NCI-H187 treated with DMSO at 0.1 percent for 48 hours (cell line): ENCODE results near the gene RCSD1.
A peak's percentile ranks its signal among the peaks of the same experiment; 100 is the strongest.

ENCODE experiments used
- DNase-seq: peaks from one replicate; lab custom pipeline; 2025; lab: John Stamatoyannopoulos, UW

The RCSD1 gene

GRCh38 chr1:167693425-167694045 is 63.5 kb downstream of the RCSD1 start:
- no peak for DNase-seq

- no peak for DNase-seq
Measured at GRCh38 chr1:167694691-167695090, 64.7 kb downstream of the RCSD1 start.

DNA sequence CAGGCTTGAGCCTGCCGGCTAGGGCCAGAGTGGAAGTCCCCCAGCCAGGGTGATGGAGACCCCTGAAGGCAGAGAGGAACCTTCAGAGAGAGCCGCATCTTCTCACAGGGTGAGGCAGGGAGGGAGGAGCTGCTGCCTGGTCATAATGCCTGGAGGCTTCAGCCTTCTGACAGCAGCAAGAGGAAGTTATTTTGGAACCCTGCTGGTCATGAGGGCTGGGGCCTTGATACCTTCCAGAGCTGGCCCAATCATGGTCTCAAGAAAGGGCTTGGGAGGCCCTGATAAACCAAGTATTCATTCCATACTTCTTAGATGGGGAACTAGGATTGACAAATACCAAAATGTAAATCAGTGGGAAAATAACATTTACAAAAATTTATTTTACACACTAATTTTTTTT is 65.1 kb downstream of the RCSD1 start:
- no peak for DNase-seq

DNA sequence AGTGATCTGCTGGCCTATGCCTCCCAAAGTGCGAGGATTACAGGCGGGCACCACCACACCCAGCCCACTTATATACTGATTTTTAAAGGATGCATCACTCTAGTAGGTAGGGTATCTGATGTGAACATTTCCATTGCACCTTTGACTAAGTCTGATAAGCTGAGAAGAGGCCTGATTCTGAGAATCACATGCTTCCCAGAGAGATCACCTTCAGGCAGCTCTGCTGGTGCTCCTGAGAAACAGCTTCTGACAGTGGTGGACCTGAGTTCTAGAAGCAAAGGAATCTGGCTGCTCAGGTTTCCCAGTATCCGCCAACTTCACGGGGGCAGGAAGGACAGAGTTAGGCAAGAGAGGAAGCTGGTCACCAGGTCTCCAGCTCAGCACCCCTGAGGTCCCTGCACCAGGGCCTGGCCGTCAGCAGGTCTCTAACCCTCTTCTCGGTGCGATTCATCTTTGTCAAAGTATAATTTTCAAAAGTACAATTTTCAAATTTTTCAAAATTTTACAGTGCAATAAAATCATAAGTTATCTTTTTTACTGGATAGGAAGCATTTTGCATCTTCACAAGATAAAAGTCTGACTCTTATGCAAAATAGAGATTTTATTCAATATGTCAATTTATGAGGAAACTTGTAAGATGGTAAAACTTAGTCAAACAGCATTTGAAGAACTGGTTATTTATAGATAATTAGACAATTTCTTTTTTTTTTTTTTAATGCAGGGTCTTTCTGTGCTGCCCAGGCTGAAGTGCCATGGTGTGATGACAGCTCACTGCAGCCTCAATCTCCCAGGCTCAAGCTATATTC is 65.9 kb downstream of the RCSD1 start:
- no peak for DNase-seq

DNA sequence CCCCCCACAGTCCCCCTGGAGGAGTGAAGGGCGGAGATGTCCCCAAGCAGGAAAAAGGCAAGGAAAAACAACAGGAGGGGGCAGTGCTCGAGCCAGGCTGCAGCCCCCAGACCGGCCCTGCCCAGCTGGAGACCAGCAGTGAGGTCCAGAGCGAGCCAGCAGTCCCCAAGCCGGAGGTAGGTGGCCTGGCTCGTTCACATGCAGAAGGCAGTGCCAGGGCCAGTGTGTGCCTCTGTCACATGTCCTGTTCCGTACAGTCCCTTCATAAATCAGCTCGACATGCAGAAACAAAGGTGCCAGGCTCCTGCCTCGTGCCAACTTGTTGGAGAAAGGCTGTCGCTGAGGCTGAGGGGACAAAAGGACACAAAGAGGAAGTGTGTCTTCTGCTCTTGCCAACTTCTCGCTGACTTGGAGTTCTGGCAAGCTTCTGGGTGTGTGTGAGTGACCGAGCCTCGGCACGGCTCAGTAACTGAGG is 67.7 kb downstream of the RCSD1 start:
- DNase-seq, result no peak

DNA sequence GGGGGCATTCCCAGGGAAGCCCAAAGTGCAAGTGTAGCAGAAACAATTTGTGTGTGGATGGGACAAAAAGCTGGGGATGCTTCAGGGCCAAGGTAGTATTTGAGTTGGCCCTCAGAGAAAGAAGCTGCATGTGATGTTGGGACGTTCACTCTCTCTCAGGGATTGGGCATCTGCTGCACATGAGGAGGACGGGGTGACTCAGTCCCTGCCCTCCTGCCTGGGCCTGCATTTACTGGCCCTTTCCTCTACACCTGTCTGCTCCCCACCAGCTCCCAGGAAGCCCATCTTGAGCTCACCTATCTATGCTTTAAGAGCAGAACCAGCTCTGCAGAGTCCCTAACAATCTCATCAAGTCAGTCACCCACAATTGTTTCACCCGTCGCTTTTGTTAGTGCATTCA is 68.3 kb downstream of the RCSD1 start:
- no peak for DNase-seq

DNA sequence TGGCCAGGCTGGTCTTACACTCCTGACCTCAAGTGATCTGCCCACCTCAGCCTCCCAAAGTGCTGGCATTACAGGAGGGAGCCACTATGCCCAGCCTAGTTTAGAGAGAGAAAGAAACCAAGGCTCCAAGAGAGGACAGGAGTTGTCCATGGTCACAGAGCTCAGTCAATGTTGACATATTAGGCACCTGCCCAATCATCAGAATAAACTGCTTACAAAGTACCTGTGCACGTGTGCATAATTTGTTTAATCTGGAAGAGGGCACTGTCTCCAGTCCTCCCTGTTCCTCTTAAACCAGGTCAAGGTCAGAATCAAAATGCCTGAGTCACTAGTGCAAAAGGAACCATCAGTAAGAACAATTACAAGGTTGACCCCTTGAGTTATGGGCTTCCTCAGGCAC is 71.5 kb downstream of the RCSD1 start:
- no peak for DNase-seq

- DNase-seq, result no peak
Measured at GRCh38 chr1:167703557-167703956, 73.5 kb downstream of the RCSD1 start.

DNA sequence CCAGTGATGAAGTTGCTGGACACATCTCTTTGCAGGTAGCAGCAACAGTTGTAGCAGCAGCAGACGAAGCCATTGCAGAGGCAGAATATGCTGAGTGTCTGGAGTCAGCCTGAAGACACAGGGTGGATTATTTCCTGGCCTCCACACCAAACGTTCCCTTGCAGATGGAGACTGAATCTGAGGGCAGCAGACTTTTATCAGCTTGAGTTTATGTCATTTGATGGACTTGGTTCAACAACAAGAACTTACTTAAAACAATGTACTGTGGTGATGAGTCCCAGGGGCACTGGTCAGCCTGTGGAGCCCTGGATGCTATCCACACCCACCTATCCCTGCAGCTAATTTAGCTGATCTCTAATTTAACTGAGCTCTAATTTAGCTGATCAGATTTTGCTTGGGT is 74.7 kb downstream of the RCSD1 start:
- DNase-seq, result no peak

- DNase-seq, result no peak
Measured at GRCh38 chr1:167705250-167705649, 75.2 kb downstream of the RCSD1 start.

DNA sequence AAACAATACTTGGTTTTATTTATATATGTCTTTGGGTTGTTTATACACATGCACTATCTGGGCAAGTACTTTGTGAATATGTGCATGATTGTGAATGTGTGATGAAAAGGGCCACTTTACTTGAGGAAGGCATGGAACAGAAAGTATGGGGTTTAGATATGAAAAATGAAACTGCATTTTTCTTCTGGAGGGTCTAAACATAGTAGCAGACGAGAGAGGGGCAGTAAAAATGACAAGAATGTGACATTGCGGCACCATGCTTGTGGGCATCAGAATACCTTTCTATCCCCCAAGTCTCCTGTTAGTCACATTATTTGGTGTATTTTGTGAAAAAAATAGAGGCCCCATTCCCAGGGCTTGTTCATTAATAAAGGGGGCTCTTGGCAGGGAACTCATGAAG is 76.3 kb downstream of the RCSD1 start:
- DNase-seq, result no peak

DNA sequence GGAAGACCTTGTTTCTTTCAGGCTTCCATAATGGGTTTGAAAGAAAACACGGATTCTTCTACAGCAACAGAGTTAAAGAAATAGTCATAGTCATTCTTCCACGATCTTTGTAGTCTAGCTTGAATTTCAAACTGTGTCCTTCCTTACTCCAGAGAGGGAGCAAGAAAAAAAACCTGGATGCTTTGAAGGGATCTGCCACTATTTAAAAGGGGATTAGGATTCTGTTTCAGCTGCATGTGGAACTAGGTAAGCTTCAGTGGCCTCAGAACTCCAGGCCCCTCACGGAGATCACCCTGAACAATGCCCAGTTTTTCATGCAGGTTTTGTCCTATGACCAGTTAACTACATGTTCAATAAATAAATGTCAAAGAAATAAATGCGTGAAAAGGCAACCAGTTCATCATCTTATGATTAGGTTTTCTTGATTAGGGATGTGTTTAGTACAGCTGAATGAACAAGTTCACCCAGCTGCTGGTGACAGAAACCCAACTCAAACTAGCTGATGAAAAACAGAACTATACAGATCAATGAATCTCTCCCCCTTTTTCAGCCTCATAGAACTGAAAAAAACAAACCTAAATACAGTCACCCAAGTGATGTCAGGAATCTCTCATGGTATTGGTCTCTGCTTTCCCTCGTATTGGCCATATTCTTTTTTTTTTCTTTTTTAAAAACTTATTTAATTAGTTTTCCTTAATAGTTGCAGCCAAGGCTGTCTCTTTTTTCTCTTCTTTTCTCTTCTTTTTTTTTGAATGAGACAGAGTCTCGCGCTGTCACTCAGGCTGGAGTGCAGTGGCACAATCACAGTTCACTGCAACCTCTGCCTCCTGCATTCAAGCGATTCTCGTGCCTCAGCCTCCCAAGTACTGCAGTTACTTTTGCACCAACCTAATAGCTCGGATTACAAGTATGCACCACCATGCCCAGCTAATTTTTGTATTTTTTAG is 77.2 kb downstream of the RCSD1 start:
- no peak for DNase-seq

DNA sequence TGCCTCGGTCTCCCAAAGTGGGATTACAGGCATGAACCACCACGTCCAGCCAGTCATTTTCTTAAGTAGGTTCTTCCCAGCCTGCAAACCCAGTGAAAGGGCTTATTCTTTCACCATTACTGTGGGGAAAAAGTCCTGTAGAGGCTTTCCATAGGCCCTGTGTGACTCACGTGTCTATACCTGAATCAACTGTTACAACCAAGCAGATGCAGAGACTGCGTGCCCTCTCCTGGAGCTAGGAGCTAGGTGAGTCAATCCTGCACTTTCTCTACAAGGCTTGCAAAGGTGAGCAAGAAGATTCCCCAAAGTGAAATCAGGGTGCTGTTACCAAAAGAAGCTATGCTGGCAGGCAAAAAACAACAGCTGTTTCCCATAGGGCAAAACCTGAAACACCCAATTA is 77.9 kb downstream of the RCSD1 start:
- DNase-seq, result no peak

- no peak for DNase-seq
Measured at GRCh38 chr1:167708940-167709389, 78.9 kb downstream of the RCSD1 start.

- DNase-seq, result no peak
Measured at GRCh38 chr1:167710836-167711235, 80.8 kb downstream of the RCSD1 start.

DNA sequence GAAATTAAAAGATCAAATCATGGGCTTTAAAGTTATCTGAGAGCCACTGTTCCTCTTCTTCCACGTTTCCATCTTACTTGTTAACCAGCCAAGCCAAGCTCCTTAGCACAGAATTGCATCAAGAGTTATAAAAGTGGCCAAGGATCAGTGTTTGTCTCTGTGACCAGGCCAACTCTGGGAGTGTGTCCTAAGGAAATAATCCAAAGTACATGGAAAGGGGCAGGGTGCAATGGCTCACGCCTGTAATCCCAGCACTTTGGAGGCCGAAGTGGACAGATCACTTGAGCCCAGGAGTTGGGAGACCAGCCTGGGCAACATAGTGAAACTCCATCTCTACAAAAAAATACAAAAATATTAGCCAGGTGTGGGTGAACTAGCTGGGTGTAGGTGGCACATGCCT is 81.8 kb downstream of the RCSD1 start:
- no peak for DNase-seq

DNA sequence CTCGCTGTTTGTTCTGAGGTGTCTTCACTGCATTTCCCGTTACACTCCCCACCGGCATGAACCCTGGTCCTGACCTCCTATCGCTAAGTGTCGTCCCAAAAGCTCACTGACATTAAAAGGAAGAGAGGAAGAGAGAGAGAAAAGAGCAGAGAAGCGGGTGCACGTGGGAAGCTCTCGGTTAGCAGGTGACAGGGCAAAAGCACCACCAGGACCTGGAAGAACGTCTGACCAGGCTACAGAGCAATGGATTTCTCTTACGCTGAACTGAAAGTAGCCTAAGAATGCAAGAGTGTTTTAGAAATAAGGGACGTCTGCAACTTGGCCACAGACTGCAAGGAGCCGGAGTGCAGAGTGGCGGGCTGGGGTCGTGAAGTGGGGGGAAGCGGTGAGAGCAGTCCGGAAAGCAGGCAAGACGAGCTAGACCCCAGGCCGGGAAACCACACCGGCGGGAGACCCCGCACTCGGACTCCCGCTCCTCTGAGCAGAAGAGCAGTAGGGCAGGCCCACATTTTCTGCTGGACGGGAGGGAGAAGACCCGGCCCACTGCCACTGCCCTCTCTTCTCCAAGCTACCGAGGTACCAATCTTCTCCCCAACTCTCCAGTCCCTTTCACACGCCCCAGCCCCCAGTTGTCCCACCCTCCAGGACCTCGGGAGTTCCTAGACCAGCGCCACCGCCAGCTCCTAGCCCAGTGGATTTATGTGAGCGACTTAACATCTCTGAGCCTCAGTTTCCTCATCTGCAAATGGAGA is 83.5 kb downstream of the RCSD1 start:
- no peak for DNase-seq

- DNase-seq, result no peak
Measured at GRCh38 chr1:167714098-167714438, 84.0 kb downstream of the RCSD1 start.

DNA sequence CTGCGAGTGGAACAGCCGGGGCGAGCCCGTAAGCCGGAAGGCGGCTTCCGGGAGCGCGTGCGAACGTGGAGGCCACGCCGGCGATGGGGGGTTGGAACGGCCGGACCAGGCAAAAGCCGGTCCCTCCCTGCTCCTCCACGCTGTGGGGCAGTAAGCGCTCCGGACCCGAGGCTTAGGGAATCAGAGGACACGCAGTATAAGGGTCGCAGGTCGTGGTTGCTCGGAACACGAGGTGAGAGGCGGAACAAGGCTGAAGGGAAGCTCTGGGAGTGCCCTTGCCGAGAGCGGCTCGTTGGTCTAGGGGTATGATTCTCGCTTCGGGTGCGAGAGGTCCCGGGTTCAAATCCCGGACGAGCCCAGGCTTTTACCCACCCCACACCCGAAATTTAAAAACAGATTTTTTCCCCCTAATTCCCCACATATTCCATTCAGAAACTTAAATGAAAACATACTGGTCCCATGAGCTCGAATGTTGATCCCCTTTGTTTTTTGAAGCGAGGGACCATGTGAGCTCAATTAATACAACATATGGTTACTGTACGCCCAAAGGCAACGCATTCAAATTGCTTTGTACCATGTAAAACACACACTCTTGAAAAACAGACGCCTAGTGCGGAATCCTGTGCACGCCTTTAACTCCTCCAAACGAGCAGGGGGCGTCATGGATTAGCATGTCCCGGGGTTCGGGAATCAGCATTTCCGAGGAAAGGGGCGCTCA is 84.6 kb downstream of the RCSD1 start:
- peak; percentile 82 for DNase-seq

- DNase-seq, result peak; percentile 90
Measured at GRCh38 chr1:167715157-167715999, 85.3 kb downstream of the RCSD1 start.

- no peak for DNase-seq
Measured at GRCh38 chr1:167716000-167716271, 85.9 kb downstream of the RCSD1 start.
